Fibroblast of the conjunctiva (primary cell): Measurements from ENCODE around the gene HOXC13.

Source experiments
- DNase-seq: peaks from one replicate; pipeline ENCODE4 v3.0.0-alpha.2; 2010; ENCODE audit warnings: low read depth

The HOXC13 gene

DNA sequence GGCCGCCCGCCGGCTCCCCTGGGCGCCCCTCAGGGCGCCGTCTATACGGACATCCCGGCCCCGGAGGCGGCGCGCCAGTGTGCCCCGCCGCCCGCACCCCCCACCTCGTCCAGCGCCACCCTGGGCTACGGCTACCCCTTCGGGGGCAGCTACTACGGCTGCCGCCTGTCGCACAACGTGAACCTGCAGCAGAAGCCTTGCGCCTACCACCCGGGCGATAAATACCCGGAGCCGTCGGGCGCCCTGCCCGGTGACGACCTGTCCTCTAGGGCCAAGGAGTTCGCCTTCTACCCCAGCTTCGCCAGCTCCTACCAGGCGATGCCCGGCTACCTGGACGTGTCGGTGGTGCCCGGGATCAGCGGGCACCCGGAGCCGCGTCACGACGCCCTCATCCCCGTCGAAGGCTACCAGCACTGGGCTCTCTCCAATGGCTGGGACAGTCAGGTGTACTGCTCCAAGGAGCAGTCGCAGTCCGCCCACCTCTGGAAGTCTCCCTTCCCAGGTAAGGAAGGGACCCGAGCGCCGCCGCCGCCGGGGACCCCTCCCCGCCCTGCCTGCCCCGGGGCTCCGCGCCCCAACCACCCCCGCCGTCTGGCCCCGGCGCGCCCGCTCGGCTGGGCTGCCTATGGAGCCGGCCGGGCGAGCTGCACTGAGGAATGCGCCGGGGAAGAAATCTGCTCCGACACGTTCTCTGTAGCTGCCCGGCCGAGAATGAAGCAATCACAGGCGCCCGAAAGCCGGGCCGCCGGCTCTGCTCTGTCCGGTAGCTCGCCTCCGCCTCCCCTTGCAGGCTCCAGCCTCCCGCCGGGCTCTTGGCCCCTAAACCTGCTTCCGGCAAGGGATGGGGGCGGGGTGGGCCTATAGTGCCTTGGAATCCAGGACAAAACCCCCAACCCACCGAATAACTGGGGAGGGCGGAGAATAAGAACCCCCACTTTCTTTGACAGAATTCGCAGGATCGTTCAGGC is 794 bp downstream of the HOXC13 start:
- no peak for DNase-seq

DNA sequence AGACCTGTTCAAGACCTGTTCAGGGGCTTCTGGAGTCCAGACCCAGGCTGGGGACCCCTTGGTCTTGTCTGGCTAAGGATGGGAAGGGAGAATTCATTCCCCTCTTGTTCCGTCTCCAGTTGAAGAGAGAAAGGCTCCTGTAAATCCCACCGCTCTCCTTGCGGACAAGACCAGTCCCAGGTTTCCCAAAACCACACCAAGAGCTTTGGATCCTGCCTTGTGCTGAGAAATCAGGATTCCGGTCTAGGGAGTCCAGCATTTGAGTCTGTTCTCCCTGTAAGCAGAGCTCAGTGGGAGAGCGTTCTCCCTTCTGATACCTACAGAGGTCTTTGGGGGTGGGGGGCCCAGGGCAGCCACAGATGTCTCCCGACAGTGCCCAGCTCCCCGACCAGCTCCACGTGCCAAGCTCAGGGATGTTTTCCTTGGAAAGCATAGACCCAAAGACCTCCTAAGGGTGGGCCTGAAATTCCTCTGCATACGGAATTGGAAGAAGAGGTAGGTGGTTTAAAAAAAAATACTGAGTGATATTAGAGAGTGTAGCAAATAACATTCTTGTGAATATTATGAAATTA is 1.9 kb downstream of the HOXC13 start:
- DNase-seq: no peak

DNA sequence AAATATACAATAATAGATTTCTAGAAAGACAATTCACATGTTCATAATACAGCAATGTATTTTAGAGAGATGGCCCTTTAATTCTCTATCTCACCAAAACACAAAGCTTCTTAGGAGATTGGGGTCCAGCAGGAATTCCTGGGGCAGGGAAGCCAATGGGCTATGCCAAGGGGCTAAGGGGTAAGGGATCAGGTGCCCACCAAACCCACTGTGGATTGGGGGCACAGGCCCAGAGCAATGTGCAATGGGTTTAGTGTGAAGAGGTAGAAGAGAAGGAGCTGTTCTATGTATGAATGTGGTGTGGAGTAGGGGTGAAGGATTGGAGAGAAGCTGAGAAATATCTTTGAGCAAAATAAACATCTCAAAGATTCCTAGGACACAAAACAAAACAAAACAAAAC is 2.6 kb downstream of the HOXC13 start:
- no peak for DNase-seq

- no peak for DNase-seq
Measured at GRCh38 chr12:53941750-53942149, 3.1 kb downstream of the HOXC13 start.

- DNase-seq: no peak
Measured at GRCh38 chr12:53942467-53942997, 3.9 kb downstream of the HOXC13 start.

DNA sequence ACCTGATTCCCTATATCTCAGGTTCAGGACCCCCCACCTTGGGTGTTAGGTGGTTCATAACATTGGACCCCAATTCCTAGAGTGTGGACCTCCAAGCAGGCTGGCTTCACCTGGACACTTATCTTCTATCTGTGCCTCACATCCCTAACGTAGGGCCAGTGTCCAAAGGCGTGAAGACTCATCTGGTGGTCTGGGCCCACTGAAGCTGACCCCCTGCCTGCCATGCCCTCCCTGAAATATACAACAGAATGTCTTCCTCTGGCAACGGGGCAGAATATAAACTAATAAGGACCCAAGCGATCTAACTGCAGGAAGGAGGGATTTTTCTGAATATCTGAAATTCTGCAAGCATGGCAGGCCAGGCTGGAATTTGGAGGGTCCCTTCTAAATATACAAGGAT is 5.6 kb downstream of the HOXC13 start:
- DNase-seq: no peak

DNA sequence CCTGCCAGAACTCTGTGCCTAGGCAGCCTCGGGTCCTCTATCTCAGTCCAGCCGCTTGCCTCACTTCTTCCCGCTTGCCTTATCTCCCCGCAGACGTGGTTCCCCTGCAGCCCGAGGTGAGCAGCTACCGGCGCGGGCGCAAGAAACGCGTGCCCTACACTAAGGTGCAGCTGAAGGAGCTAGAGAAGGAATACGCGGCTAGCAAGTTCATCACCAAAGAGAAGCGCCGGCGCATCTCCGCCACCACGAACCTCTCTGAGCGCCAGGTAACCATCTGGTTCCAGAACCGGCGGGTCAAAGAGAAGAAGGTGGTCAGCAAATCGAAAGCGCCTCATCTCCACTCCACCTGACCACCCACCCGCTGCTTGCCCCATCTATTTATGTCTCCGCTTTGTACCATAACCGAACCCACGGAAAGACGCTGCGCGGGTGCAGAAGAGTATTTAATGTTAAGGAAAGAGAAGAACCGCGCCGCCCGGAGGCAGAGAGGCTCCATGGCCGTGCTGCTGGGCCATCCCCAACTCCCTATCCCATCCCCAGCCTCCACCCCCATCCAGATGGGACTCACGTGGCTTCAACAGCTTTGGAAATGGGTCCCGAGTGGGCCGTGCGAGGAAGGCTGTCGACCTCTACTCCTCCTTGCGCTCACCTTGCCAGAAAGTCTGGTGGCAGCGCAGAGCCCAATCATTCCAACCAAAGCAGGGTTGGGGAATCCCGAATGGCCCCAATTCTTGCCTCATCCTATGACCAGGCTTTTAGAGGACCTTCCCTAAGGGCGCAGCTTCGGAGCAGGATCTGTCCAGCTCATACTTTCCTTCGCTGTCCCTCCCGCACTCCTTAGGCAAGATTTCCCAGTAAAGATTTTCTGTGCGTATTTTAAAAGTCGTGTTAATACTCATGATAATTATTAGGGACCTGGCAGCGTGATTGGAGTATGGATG is 6.5 kb downstream of the HOXC13 start:
- no peak for DNase-seq

GRCh38 chr12:53947743-53948142 is 9.1 kb downstream of the HOXC13 start:
- no peak for DNase-seq

- DNase-seq: no peak
Measured at GRCh38 chr12:53948650-53949593, 10.3 kb downstream of the HOXC13 start.

DNA sequence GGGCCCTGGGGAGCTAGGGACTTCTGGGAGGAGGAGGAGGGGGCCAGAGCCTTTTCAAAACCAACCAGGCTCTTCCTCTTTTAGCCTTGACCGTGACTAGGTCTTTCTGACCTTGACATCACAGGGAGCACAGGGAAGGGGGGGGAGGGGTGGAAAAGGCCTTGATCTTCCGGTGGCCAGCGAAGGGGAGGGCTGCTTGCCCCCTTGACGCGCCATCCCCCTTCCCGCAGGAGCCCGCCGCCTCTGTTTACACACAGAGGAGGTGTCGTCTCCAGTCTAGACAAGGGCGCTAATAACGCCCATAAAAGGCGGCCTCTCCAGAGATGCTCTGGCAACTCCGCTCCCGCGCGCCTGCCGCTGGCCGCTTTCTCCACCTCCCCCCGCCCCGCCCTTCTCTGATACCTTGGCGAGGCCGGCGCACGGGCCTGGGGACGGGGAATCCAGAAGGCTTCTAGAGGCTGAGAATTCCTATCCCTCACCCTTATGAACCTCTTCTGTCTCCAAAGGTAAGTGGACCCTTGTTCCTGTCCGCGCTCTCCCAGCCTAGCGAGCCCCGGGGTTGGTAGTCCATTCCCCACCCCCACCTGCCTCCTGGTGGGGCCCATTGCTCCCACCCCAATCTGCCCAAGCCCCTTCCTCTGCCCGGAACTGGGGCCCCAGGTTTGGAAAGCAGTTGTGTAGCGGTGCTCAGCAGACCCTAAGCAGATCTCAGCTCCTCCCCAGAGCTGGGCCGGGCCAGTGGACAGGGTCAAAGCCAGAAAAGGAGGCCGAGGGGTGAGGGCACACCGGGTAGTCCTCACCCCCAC is 11.2 kb downstream of the HOXC13 start:
- no peak for DNase-seq

- DNase-seq: no peak
Measured at GRCh38 chr12:53950437-53950773, 11.8 kb downstream of the HOXC13 start.

DNA sequence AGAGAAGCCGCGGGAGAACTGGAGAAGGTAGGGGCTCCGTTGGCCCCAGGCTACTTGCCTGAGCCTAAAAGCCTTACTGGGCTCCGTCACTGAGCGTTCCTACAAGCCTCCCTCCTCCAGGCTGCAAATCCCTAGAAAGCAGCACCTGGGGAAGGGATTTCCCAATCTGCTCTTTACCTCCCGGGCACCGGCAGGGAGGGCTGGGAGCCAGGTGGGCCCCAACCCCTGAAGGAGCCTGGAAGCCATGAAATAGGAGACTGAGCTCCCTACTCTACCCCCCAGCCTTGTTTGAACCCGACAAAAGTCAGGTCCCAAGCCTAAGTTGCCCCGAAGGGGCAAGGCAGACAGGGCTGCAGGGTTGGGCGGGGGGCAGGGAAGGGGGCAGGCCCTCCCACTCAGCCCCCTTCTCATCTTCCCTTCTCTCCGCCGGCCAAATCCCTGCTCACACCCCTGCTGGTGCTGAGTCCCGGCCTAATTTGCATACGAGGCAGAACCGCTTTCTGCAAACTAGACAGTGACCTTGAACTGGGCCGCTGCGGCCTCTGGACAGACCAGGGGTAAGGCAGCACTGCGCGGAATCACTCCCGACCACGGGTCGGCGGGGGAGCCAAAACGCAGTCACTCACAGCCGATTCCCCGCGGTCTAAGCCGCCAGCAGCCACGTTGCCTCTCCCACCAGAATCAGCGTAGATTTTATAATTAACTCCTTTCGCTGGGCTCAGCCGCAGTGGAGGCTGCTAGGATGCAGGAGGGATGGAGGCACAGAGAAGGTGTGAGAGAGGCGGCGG is 12.4 kb downstream of the HOXC13 start:
- DNase-seq: no peak

DNA sequence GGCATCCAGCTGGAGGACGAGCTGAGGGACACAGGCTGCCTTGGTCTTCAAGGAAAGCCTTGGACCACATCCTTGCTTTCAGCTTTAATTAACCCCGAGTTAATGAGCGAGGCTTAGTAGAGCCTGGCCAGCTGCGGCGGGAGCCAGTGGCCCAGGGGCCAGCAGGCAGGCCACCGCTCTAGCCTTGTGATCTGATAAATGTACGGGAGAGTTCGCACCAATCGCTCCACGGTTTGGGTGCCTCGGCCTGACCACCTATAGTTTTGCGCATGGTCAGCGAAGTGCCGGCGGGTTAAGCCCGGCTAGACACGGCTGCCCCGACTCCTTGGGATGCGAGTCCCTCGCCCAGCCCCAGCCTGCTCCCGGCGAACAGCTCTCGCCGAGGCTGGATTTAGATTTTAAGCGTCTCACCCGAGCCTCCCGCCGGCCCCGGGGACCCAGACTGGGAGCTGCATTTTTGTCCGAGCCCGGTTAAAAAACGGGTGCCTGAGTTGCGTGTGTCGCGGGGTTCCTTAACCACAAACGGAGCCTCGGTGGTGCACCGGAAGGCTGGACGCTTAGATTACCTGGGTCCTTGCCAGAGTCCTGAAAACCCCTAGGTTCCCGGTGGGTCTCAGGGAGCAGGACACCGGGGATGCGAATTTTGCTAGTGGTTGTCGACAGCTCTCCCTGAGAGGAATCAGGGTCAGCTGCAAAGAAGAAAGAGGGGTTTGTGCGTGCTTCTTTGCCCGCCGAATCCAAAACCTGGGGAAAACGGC is 13.1 kb downstream of the HOXC13 start:
- no peak for DNase-seq

GRCh38 chr12:53952335-53952694 is 13.7 kb downstream of the HOXC13 start:
- no peak for DNase-seq

DNA sequence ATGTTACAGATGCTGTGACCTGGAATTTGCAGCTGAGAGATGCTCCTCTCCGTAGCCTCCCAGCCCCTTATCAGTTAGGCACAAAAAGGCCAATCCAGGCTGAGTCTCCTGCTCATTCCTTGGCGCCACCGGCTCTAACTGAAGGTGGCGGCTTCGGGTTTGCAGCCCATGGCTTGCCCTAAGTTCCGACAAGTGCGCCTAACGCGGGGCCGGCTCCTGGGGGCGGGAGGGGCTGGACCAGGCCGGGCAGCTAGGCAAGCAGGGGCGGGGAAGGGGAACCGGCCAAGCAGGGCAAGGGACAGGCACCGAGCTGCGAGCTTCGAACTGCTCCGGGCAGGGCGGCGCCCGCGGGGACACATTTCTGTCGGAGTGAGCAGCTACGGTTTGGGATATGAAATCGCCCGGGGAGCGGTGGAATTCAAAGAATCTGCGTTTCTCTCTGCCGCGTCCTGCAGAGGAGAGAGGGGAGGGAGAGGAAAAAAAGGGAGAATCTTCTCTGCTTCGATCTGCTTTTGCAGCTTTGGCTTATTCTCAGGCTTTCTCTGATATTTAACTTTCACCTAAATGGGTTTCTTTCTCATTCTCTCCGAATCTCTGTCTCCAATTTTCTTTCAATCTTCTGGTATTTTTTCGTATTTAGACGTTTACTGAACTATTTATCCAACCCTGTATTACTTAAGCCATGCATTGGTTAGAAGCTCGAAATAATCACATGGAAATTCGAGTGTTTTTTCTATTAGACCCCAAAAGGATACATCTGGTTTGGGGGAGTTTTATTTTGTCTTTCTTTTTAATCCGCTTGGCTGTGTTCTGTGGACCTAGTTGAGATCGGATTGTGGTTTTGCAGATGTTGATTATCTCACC is 14.5 kb downstream of the HOXC13 start:
- DNase-seq: no peak

- DNase-seq: no peak
Measured at GRCh38 chr12:53953831-53954693, 15.4 kb downstream of the HOXC13 start.

GRCh38 chr12:53954694-53955035 is 16.0 kb downstream of the HOXC13 start, which contains the start of gene HOXC12:
TSS of gene HOXC12 (plus strand) at chr12:53954903. CDS start at chr12:53954930, 27 bp downstream.
- DNase-seq: no peak
